ENCODE data around the gene EIF6. TPM values are rescaled to one million over a fixed set of nuclear protein-coding genes. Genes with fewer than 3 reads are reported as not detected.

Gene EIF6
- total and polyA plus RNA-seq, 2 donors (not counting 1 experiment from before 2014, with no cell fraction given): 74.1 to 81.2 TPM

GRCh38 chr20:35232575-35232974 is 52.0 kb downstream of the EIF6 start:
- peaks cover 0 to 2% (median 0%) of the 10 kb centered on the region in 3 donors for H3K9me3 ChIP-seq (ENCODE audit: control extremely low read depth in 1 of 3, control insufficient read depth in 2 of 3, insufficient read depth in 1 of 3, low read length in 2 of 3)
- CTCF ChIA-PET: no interaction called here
- WGBS (ENCODE audit: insufficient coverage): 75% methylated on average over 2 of the region's 2 CpGs
- Mint-ChIP-seq H3K27ac (no peak overlapping the region), H3K27me3 (peaks cover 43% of the 10 kb centered on the region), H3K4me3 (no peak overlapping the region), H3K9me3 (ENCODE audit: insufficient read depth) (peaks cover 2% of the 10 kb centered on the region), H3K4me1 (peaks cover 2% of the 10 kb centered on the region)
- DNase-seq (no peak), ATAC-seq (ENCODE audit: low read depth) (no peak)
- no peak overlapping the region for H3K9ac ChIP-seq (ENCODE audit: low read length)
- intact Hi-C loops (cut with micrococcal nuclease): no loop called here
- H3K4me3 ChIP-seq (ENCODE audit: control extremely low read depth in 1 of 5, extremely low read depth in 1 of 5, insufficient read depth in 1 of 5, low read depth in 2 of 5, low read length in 4 of 5): no peak overlapping the region
- H3K27me3 ChIP-seq (replicated peaks in 1 of 4; ENCODE audit: control extremely low read depth in 1 of 4, control insufficient read depth in 3 of 4, insufficient read depth in 4 of 4, low read length in 3 of 4): peaks cover 0 to 14% (median 8%) of the 10 kb centered on the region in 4 experiments
- H3K4me1 ChIP-seq (ENCODE audit: control insufficient read depth in 2 of 2, insufficient read depth in 2 of 2, low read length in 2 of 2): no peaks in the 10 kb centered on the region
- no peak for TF ChIP-seq EZH2 (IDR thresholded peaks at IDR 0.05; ENCODE audit: borderline replicate concordance, insufficient read depth, low read depth, low read length, poor library complexity, severe bottlenecking)
- TF ChIP-seq CTCF (IDR thresholded peaks at IDR 0.05): no peak
- peaks cover under 1% of the 10 kb centered on the region for H4K20me1 ChIP-seq (ENCODE audit: control insufficient read depth, insufficient read depth, low read length, poor library complexity, severe bottlenecking)
- peaks cover 0 to 2% of the 10 kb centered on the region in 2 experiments for H3K36me3 ChIP-seq (replicated peaks in 1 of 2; ENCODE audit: control extremely low read depth in 1 of 2, control insufficient read depth in 1 of 2, extremely low read depth in 1 of 2, insufficient read depth in 2 of 2, low read length in 1 of 2)
- no peak overlapping the region for H2AFZ ChIP-seq (ENCODE audit: insufficient read depth, low read depth, low read length, poor library complexity, severe bottlenecking)
- H3K4me2 ChIP-seq (replicated peaks; ENCODE audit: low read depth, low read length, poor library complexity, severe bottlenecking): no peak overlapping the region
- H3K79me2 ChIP-seq (ENCODE audit: control insufficient read depth, insufficient read depth, low read length): no peaks in the 10 kb centered on the region
- POLR2A ChIA-PET: no interaction called here
- H3K27ac ChIP-seq (ENCODE audit: low read length in 2 of 2): no peak overlapping the region

Other genes with a start within 250 kb of the EIF6 start
- 73.2 and 73.9 TPM in 2 replicates for gene TRPC4AP, start 192.0 kb downstream of the EIF6 start, total RNA-seq
- gene TRPC4AP, start 192.0 kb downstream of the EIF6 start, polyA plus RNA-seq: 62.5 and 69.5 TPM in 2 replicates
- gene EDEM2, start 137.4 kb downstream of the EIF6 start, total RNA-seq: 28.1 and 28.6 TPM in 2 replicates
- 29.6 and 30.4 TPM in 2 replicates for gene EDEM2, start 137.4 kb downstream of the EIF6 start, polyA plus RNA-seq
- 0.57 TPM in 1 of 2 replicates, not detected in the other for gene PROCR, start 112.7 kb downstream of the EIF6 start, total RNA-seq
- gene PROCR, start 112.7 kb downstream of the EIF6 start, polyA plus RNA-seq: 0.30 and 0.61 TPM in 2 replicates
- gene MMP24, start 58.1 kb downstream of the EIF6 start, total RNA-seq: not detected in 2 replicates
- not detected in 2 replicates for gene MMP24, start 58.1 kb downstream of the EIF6 start, polyA plus RNA-seq
- 57.0 and 66.9 TPM in 2 replicates for gene MMP24OS, start 6.7 kb downstream of the EIF6 start, total RNA-seq
- gene MMP24OS, start 6.7 kb downstream of the EIF6 start, polyA plus RNA-seq: 31.5 and 36.3 TPM in 2 replicates
- gene FAM83C, start 7.7 kb upstream of the EIF6 start, total RNA-seq: not detected in 2 replicates
- gene FAM83C, start 7.7 kb upstream of the EIF6 start, polyA plus RNA-seq: not detected in 2 replicates
- gene UQCC1, start 127.2 kb upstream of the EIF6 start, total RNA-seq: 70.9 and 71.7 TPM in 2 replicates
- 23.7 and 24.3 TPM in 2 replicates for gene UQCC1, start 127.2 kb upstream of the EIF6 start, polyA plus RNA-seq
- not detected in 2 replicates for gene GDF5, start 153.5 kb upstream of the EIF6 start, total RNA-seq
- not detected in 2 replicates for gene GDF5, start 153.5 kb upstream of the EIF6 start, polyA plus RNA-seq
- 78.4 and 78.5 TPM in 2 replicates for gene CEP250, start 170.8 kb upstream of the EIF6 start, total RNA-seq
- 14.6 and 16.5 TPM in 2 replicates for gene CEP250, start 170.8 kb upstream of the EIF6 start, polyA plus RNA-seq
- not detected in 2 replicates for gene C20orf173, start 244.9 kb upstream of the EIF6 start, total RNA-seq
- gene C20orf173, start 244.9 kb upstream of the EIF6 start, polyA plus RNA-seq: not detected in 2 replicates

Data from B cell (primary cell).